H1 (cell line): Measurements from ENCODE around the gene EPHB1. TPM values are rescaled to one million over a fixed set of nuclear protein-coding genes. Genes with fewer than 3 reads are reported as not detected.

ENCODE experiments used
- CTCF ChIA-PET: fragments of 300-600 bp; sonication (Branson Sonifier 250); formaldehyde crosslinking; loops from one replicate; lab custom pipeline; 2021; ENCODE audit not compliant: partially characterized antibody; lab: Charles Lee
- POLR2A ChIA-PET: fragments of 300-600 bp; sonication (Branson Sonifier 250); formaldehyde crosslinking; loops from one replicate; lab custom pipeline; 2021; ENCODE audit warnings: inconsistent platforms; ENCODE audit not compliant: partially characterized antibody; lab: Charles Lee
- DNase-seq, 2 experiments: peaks; one replicate each; pipeline versions ENCODE4 v3.0.0 to v3.0.0-alpha.2; 2010 to 2022; ENCODE audit warnings: low spot score in 2 of 2, low read depth in 1 of 2, mixed read lengths in 1 of 2
- FAIRE-seq: peaks from 2 replicates; lab custom pipeline; 2011; peaks lifted over from hg19 to GRCh38; lab: Jason Lieb, UNC
- H2AFZ ChIP-seq: 2 replicates; pipeline ENCODE4 v1.8.1; 2012; ENCODE audit warnings: low read length, inconsistent platforms
- H2AK5ac ChIP-seq: 2 replicates; pipeline ENCODE4 v1.6.1; 2013; ENCODE audit warnings: low read depth, low read length
- H2BK120ac ChIP-seq: replicated peaks from 2 replicates; pipeline ENCODE3; 2013; ENCODE audit warnings: low read depth, low read length, inconsistent platforms
- H2BK12ac ChIP-seq: 2 replicates; pipeline ENCODE4 v1.6.1; 2013; ENCODE audit warnings: low read depth, low read length
- H2BK15ac ChIP-seq: 2 replicates; pipeline ENCODE4 v1.6.1; 2013; ENCODE audit warnings: low read length
- H2BK20ac ChIP-seq: 2 replicates; pipeline ENCODE4 v1.6.1; 2013; ENCODE audit warnings: low read length
- H2BK5ac ChIP-seq: 2 replicates; pipeline ENCODE4 v1.6.1; 2013; ENCODE audit warnings: low read depth, low read length
- H3K14ac ChIP-seq: 2 replicates; pipeline ENCODE4 v1.6.1; 2013; ENCODE audit warnings: inconsistent platforms; ENCODE audit not compliant: insufficient read length
- H3K18ac ChIP-seq: 2 replicates; pipeline ENCODE4 v1.6.1; 2013; ENCODE audit warnings: low read length; ENCODE audit errors: extremely low read depth
- H3K23ac ChIP-seq: 2 replicates; pipeline ENCODE4 v1.6.1; 2013; ENCODE audit warnings: inconsistent platforms; ENCODE audit not compliant: insufficient read length
- H3K23me2 ChIP-seq: 2 replicates; pipeline ENCODE4 v1.6.1; 2013; ENCODE audit warnings: low read depth, low read length
- H3K27ac ChIP-seq: 2 replicates; pipeline ENCODE4 v1.6.1; 2011; ENCODE audit warnings: low read depth, low read length, inconsistent platforms
- H3K27me3 ChIP-seq, 4 experiments: replicated peaks in 1 of 4; 1 replicate in 1 of 4; 2 replicates in 3 of 4; pipeline versions ENCODE4 v1.6.1 to v1.8.1; 2011 to 2013; ENCODE audit warnings: low read length in 3 of 4, mild to moderate bottlenecking in 3 of 4, inconsistent platforms in 2 of 4, mixed read lengths in 2 of 4, moderate library complexity in 1 of 4; ENCODE audit not compliant: control insufficient read depth in 3 of 4, insufficient read depth in 3 of 4; ENCODE audit errors: extremely low read depth in 1 of 4
- H3K36me3 ChIP-seq, 4 experiments: 2 replicates each; pipeline versions ENCODE4 v1.6.1 to v1.8.1; 2011 to 2013; ENCODE audit warnings: mild to moderate bottlenecking in 4 of 4, low read length in 3 of 4, moderate library complexity in 2 of 4, control low read depth in 1 of 4, inconsistent platforms in 1 of 4; ENCODE audit not compliant: insufficient read depth in 4 of 4, control insufficient read depth in 2 of 4
- H3K4ac ChIP-seq: replicated peaks from 2 replicates; pipeline ENCODE3; 2013; ENCODE audit warnings: low read length, low read depth, mixed read lengths, inconsistent platforms; ENCODE audit not compliant: insufficient read length
- H3K4me1 ChIP-seq, 4 experiments: replicated peaks in 1 of 4; 1 replicate in 1 of 4; 2 replicates in 3 of 4; pipeline versions ENCODE4 v1.6.1 to v1.8.1; 2011 to 2013; ENCODE audit warnings: low read length in 3 of 4, inconsistent platforms in 2 of 4, mixed read lengths in 1 of 4; ENCODE audit not compliant: insufficient read depth in 4 of 4, control insufficient read depth in 3 of 4
- H3K4me2 ChIP-seq, 2 experiments: 2 replicates each; pipeline versions ENCODE4 v1.6.1 to v1.8.1; 2011 to 2013; ENCODE audit warnings: low read depth in 2 of 2, low read length in 2 of 2, control low read depth in 1 of 2, inconsistent platforms in 1 of 2, mild to moderate bottlenecking in 1 of 2; ENCODE audit not compliant: insufficient read depth in 1 of 2
- H3K4me3 ChIP-seq, 4 experiments: fragments of 200-600, 300-600 bp in 1 of 4; sonication (generic), shearing (Covaris generic), sonication (Bioruptor Twin) in 1 of 4; 2 replicates each; pipeline versions ENCODE4 v1.5.1 to v1.8.1; 2011 to 2016; ENCODE audit warnings: low read length in 4 of 4, low read depth in 3 of 4, control low read depth in 2 of 4, inconsistent platforms in 2 of 4, mild to moderate bottlenecking in 2 of 4, mixed read lengths in 1 of 4, moderate library complexity in 1 of 4; ENCODE audit not compliant: insufficient read depth in 2 of 4; ENCODE audit errors: extremely low read depth in 1 of 4
- H3K56ac ChIP-seq: replicated peaks from 2 replicates; pipeline ENCODE3; 2013; ENCODE audit warnings: low read depth, mild to moderate bottlenecking, mixed read lengths, low read length, inconsistent platforms; ENCODE audit not compliant: insufficient read length
- H3K79me1 ChIP-seq: 2 replicates; pipeline ENCODE4 v1.6.1; 2013; ENCODE audit warnings: low read depth, low read length, control low read depth
- H3K79me2 ChIP-seq, 2 experiments: 2 replicates each; pipeline versions ENCODE4 v1.6.1 to v1.8.1; 2012 to 2013; ENCODE audit warnings: low read length in 2 of 2, mild to moderate bottlenecking in 2 of 2, inconsistent platforms in 1 of 2; ENCODE audit not compliant: insufficient read depth in 2 of 2, control insufficient read depth in 1 of 2
- H3K9ac ChIP-seq, 4 experiments: replicated peaks in 1 of 4; 1 replicate in 1 of 4; 2 replicates in 3 of 4; pipeline versions ENCODE4 v1.6.1 to v1.8.1; 2011 to 2013; ENCODE audit warnings: low read depth in 3 of 4, low read length in 3 of 4, control low read depth in 2 of 4, mild to moderate bottlenecking in 2 of 4, moderate library complexity in 2 of 4, inconsistent platforms in 1 of 4; ENCODE audit errors: extremely low read depth in 1 of 4
- H3K9me3 ChIP-seq, 2 experiments: 2 replicates each; pipeline versions ENCODE4 v1.6.1 to v1.8.1; 2012 to 2013; ENCODE audit warnings: mild to moderate bottlenecking in 2 of 2, moderate library complexity in 2 of 2, control low read depth in 1 of 2, inconsistent platforms in 1 of 2, low read depth in 1 of 2, low read length in 1 of 2, mixed read lengths in 1 of 2; ENCODE audit not compliant: insufficient read depth in 2 of 2
- H4K20me1 ChIP-seq, 2 experiments: replicated peaks in 1 of 2; 2 replicates each; pipeline versions ENCODE3 to v1.8.1; 2011 to 2013; ENCODE audit warnings: inconsistent platforms in 2 of 2, low read length in 2 of 2, mild to moderate bottlenecking in 1 of 2; ENCODE audit not compliant: insufficient read depth in 2 of 2, control insufficient read depth in 1 of 2
- H4K5ac ChIP-seq: 2 replicates; pipeline ENCODE4 v1.6.1; 2013; ENCODE audit warnings: low read length, low read depth, mixed read lengths, inconsistent platforms; ENCODE audit not compliant: insufficient read length
- H4K8ac ChIP-seq: 2 replicates; pipeline ENCODE4 v1.8.0; 2013; ENCODE audit warnings: mild to moderate bottlenecking, moderate library complexity, low read length, inconsistent platforms; ENCODE audit not compliant: insufficient read depth; ENCODE audit errors: extremely low read depth
- H4K91ac ChIP-seq: replicated peaks from 2 replicates; pipeline ENCODE3; 2013; ENCODE audit warnings: low read length, mixed read lengths, inconsistent platforms; ENCODE audit not compliant: insufficient read length
- CTCF ChIP-seq, 3 experiments: IDR thresholded peaks; 1 replicate in 2 of 3; 2 replicates in 1 of 3; pipeline versions ENCODE4 v1.5.1 to v1.6.1; 2011; ENCODE audit warnings: low read length in 3 of 3, mild to moderate bottlenecking in 3 of 3, inconsistent platforms in 2 of 3, low read depth in 1 of 3, moderate library complexity in 1 of 3; ENCODE audit not compliant: insufficient read depth in 1 of 3; ENCODE audit errors: control extremely low read depth in 1 of 3
- EGR1 ChIP-seq: IDR thresholded peaks from 2 replicates; pipeline ENCODE4 v1.6.1; 2011; ENCODE audit warnings: low read depth, low read length, borderline replicate concordance
- EP300 ChIP-seq, 2 experiments: IDR thresholded peaks; 1 replicate in 1 of 2; 2 replicates in 1 of 2; pipeline ENCODE4 v1.6.1; 2011 to 2012; ENCODE audit warnings: low read depth in 2 of 2, low read length in 2 of 2, mild to moderate bottlenecking in 2 of 2, borderline replicate concordance in 1 of 2, inconsistent platforms in 1 of 2, moderate library complexity in 1 of 2
- NANOG ChIP-seq: IDR thresholded peaks from 2 replicates; pipeline ENCODE4 v1.6.1; 2011; ENCODE audit warnings: low read length, low read depth, mild to moderate bottlenecking, inconsistent platforms; ENCODE audit not compliant: insufficient read depth, poor library complexity, severe bottlenecking
- RAD21 ChIP-seq, 2 experiments: IDR thresholded peaks in 1 of 2; conservative IDR thresholded peaks in 1 of 2; 2 replicates each; pipeline ENCODE4 v1.6.1; 2011; ENCODE audit warnings: low read depth in 2 of 2, low read length in 2 of 2, improper control_type of control experiment in 1 of 2, inconsistent platforms in 1 of 2, mild to moderate bottlenecking in 1 of 2, moderate library complexity in 1 of 2
- WGBS, 2 experiments: shearing (Covaris generic) in 1 of 2; methylation state at CpG; one replicate each; pipeline versions ENCODE4 v1.1.6 to v1.1.7; 2013 to 2015; ENCODE audit warnings: low lambda C conversion rate in 2 of 2, mixed read lengths in 2 of 2, inconsistent platforms in 1 of 2, low coverage in 1 of 2, missing lambda C conversion rate in 1 of 2; ENCODE audit not compliant: insufficient replicate concordance in 2 of 2, insufficient coverage in 1 of 2, insufficient read length in 1 of 2; ENCODE audit errors: extremely low coverage in 1 of 2, missing lambda C conversion rate in 1 of 2; 5-methylcytosine and 5-hydroxymethylcytosine counted together
- polyA plus RNA-seq, 7 experiments: library from polyadenylated mRNA; depleted of rRNA in 3 of 7; stranded (reverse) in 5 of 7; unstranded in 2 of 7; fragments of >200 nt in 5 of 7; fragments of 200-250 nt in 2 of 7; gene quantifications; 1 replicate in 5 of 7; 2 replicates in 1 of 7; 4 replicates in 1 of 7; pipeline versions ENCODE4 v1.2.1 to v1.2.3, GENCODE V29; 2011 to 2013; ENCODE audit warnings: missing spikeins in 2 of 7, mixed read lengths in 2 of 7
- total RNA-seq: library from RNA; stranded (reverse); fragmentation: NEBNext Ultra II Directional; extraction: Animal tissue kit (Norgen Biotek cat#: 25700); gene quantifications from 2 replicates; pipeline ENCODE4 v1.2.1, GENCODE V29; 2021

Gene EPHB1
- total and polyA plus RNA-seq, 2 of the 8 experiments (the other 6 are each of a cell fraction or from before 2014, with no cell fraction given): 3.5 to 5.9 TPM

- H2BK20ac ChIP-seq: no peak overlapping the region
- H3K23me2 ChIP-seq: no peaks in the 10 kb centered on the region
- no peak overlapping the region for H3K23ac ChIP-seq
- H2BK120ac ChIP-seq: no peak overlapping the region
- H3K4me1 ChIP-seq: no peaks in the 10 kb centered on the region
- no peak overlapping the region for H3K4me2 ChIP-seq
- WGBS, 2 experiments: 47% methylated on average over 2 of the region's 2 CpGs; no CpG with 5 or more reads in 1 of the 2 experiments
- H3K79me1 ChIP-seq: no peaks in the 10 kb centered on the region; the same call in 1 of the 2 replicates
- H4K5ac ChIP-seq: no peak overlapping the region
- no peaks in the 10 kb centered on the region for H3K79me2 ChIP-seq
- no peak overlapping the region for H3K18ac ChIP-seq
- no peaks in the 10 kb centered on the region for H3K36me3 ChIP-seq
- ChIA-PET CTCF (interaction anchor here (0.6 to 7.1 kb wide), 34 partner anchors 9 to 1517 kb away, joined by 3 to 84 read pairs (median 4); partner anchors contain the start of gene EPHB1), POLR2A (interaction anchor here (1.2 kb wide), 1 partner anchor 60 kb away, joined by 3 read pairs; no protein-coding TSS in a partner anchor)
- H3K4ac ChIP-seq: no peak overlapping the region
- no peak overlapping the region for H4K8ac ChIP-seq
- H3K9ac ChIP-seq: no peak overlapping the region
- H3K56ac ChIP-seq: no peak overlapping the region
- no peak overlapping the region for H2AFZ ChIP-seq
- H2AK5ac ChIP-seq: no peak overlapping the region
- H4K91ac ChIP-seq: no peak overlapping the region
- no peak overlapping the region for H2BK12ac ChIP-seq
- H2BK5ac ChIP-seq: no peak overlapping the region
- H3K4me3 ChIP-seq: no peak overlapping the region
- no peaks in the 10 kb centered on the region for H3K27me3 ChIP-seq
- H4K20me1 ChIP-seq: peaks cover 0 to 2% of the 10 kb centered on the region in 2 experiments
- FAIRE-seq (no peak), DNase-seq (no peak)
- H3K14ac ChIP-seq: no peak overlapping the region
- H2BK15ac ChIP-seq: no peak overlapping the region
- peaks cover 0 to 2% of the 10 kb centered on the region in 2 experiments; a peak in 1 of 4 replicates for H3K9me3 ChIP-seq
- TF ChIP-seq CTCF (IDR thresholded peaks at IDR 0.05; ENCODE audit: control extremely low read depth in 1 of 3, insufficient read depth in 1 of 3, low read depth in 1 of 3, low read length in 3 of 3) (peak in 2 of 3 experiments; percentile 39 to 45; a peak in 2 of 4 replicates), RAD21 (IDR thresholded peaks at IDR 0.05 in 1 of 2, conservative IDR thresholded peaks at IDR 0.05 in 1 of 2; ENCODE audit: low read depth in 2 of 2, low read length in 2 of 2) (peak; percentile 49 to 64), NANOG (no peak), EGR1 (no peak), EP300 (IDR thresholded peaks at IDR 0.05; ENCODE audit: borderline replicate concordance in 1 of 2, low read depth in 2 of 2, low read length in 2 of 2) (no peak)
- H3K27ac ChIP-seq: no peak overlapping the region
These were observed 43.5 kb downstream of the EPHB1 start for GRCh38 chr3:134838599-134838998.
